Erythroblast (primary cell): ENCODE data around the gene SLC25A31.

Source experiments
- DNase-seq, 2 experiments: peaks; one replicate each; lab custom pipeline; 2025; lab: John Stamatoyannopoulos, UW
- GATA1 ChIP-seq: IDR thresholded peaks from 2 replicates; pipeline ENCODE4 v1.6.1; 2011; ENCODE audit warnings: low read depth, mild to moderate bottlenecking, control low read depth, low read length, moderate library complexity
- POLR2A ChIP-seq: IDR thresholded peaks from 2 replicates; pipeline ENCODE4 v1.6.1; 2011; ENCODE audit warnings: mild to moderate bottlenecking, low read length

The SLC25A31 gene

GRCh38 chr4:127783026-127783769 is 53.0 kb downstream of the SLC25A31 start:
- TF ChIP-seq POLR2A, result no peak
- DNase-seq, result peak in 1 of 2 experiments; percentile 83

- peak; percentile 6 to 10 for DNase-seq
- TF ChIP-seq POLR2A (no peak), GATA1 (no peak)
Observed at GRCh38 chr4:127783955-127784770, 54.0 kb downstream of the SLC25A31 start.

- peak; percentile 41 to 47 for DNase-seq
- TF ChIP-seq GATA1, result no peak
- TF ChIP-seq POLR2A, result no peak
Observed at GRCh38 chr4:127788517-127788916, 58.3 kb downstream of the SLC25A31 start.

- no peak for TF ChIP-seq GATA1
- TF ChIP-seq POLR2A, result no peak
- no peak for DNase-seq
Observed at GRCh38 chr4:127791391-127791790, 61.2 kb downstream of the SLC25A31 start.

- no peak for TF ChIP-seq POLR2A
- no peak for TF ChIP-seq GATA1
- DNase-seq, result no peak
Observed at GRCh38 chr4:127793528-127793927, 63.3 kb downstream of the SLC25A31 start.

- no peak for DNase-seq
- TF ChIP-seq GATA1 (no peak), POLR2A (no peak)
Observed at GRCh38 chr4:127799711-127800110, 69.5 kb downstream of the SLC25A31 start.

- TF ChIP-seq POLR2A (no peak), GATA1 (no peak)
Observed at GRCh38 chr4:127809173-127809800, 79.1 kb downstream of the SLC25A31 start.

GRCh38 chr4:127810551-127810950 is 80.4 kb downstream of the SLC25A31 start:
- TF ChIP-seq GATA1, result no peak
- no peak for DNase-seq

More at GRCh38 chr4:127809173-127809800, 79.1 kb downstream of the SLC25A31 start:
- DNase-seq, result no peak

- TF ChIP-seq GATA1 (no peak), POLR2A (no peak)
Observed at GRCh38 chr4:127822430-127822829, 92.2 kb downstream of the SLC25A31 start.

More at GRCh38 chr4:127822430-127822829, 92.2 kb downstream of the SLC25A31 start:
- no peak for DNase-seq
